ENCODE data around the gene PAH.

DNA sequence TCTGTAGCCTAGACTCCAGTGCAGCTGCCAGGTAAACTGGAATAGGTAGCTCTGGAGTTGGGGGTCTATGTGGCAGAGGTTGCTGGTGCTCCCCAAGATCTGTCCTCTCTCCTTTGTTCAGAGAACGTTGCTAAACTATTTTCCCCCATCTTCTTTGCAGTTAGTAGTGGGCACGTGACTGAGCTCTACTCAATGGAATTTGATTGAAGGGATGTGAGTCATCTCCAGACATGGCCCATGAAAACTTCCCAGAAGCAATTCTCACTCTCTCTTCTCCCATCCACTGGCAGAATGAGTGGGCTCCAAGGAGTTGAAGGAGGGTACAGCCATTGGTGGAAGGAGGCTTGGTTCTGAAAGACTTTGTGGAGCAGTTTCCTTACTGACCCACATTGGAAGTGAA lies 44.0 kb downstream of the PAH start:
- TF ChIP-seq ZNF263 (CRISPR knock-in tag; IDR thresholded peaks at IDR 0.05; ENCODE audit: low read depth) (no peak), CTCF (IDR thresholded peaks at IDR 0.05) (no peak), CBFB (CRISPR knock-in tag; IDR thresholded peaks at IDR 0.05; ENCODE audit: low read depth) (no peak), ESRRA (CRISPR knock-in tag; IDR thresholded peaks at IDR 0.05; ENCODE audit: borderline replicate concordance) (no peak), FOXJ3 (CRISPR knock-in tag; IDR thresholded peaks at IDR 0.05; ENCODE audit: borderline replicate concordance) (no peak)
- TF ChIP-seq, protein P1, sequence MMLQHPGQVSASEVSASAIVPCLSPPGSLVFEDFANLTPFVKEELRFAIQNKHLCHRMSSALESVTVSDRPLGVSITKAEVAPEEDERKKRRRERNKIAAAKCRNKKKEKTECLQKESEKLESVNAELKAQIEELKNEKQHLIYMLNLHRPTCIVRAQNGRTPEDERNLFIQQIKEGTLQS (CRISPR knock-in tag; conservative IDR thresholded peaks at IDR 0.05): no peak
- TF ChIP-seq, protein P2, sequence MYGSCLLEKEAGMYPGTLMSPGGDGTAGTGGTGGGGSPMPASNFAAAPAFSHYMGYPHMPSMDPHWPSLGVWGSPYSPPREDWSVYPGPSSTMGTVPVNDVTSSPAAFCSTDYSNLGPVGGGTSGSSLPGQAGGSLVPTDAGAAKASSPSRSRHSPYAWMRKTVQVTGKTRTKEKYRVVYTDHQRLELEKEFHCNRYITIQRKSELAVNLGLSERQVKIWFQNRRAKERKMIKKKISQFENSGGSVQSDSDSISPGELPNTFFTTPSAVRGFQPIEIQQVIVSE (CRISPR knock-in tag; IDR thresholded peaks at IDR 0.05; ENCODE audit: borderline replicate concordance): no peak
- TF ChIP-seq, protein P3, sequence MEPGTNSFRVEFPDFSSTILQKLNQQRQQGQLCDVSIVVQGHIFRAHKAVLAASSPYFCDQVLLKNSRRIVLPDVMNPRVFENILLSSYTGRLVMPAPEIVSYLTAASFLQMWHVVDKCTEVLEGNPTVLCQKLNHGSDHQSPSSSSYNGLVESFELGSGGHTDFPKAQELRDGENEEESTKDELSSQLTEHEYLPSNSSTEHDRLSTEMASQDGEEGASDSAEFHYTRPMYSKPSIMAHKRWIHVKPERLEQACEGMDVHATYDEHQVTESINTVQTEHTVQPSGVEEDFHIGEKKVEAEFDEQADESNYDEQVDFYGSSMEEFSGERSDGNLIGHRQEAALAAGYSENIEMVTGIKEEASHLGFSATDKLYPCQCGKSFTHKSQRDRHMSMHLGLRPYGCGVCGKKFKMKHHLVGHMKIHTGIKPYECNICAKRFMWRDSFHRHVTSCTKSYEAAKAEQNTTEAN (CRISPR knock-in tag; IDR thresholded peaks at IDR 0.05): no peak
